HAP-1 (cell line): ENCODE data around the gene AGL.
A peak's percentile ranks its signal among the peaks of the same experiment; 100 is the strongest.
"Not testable (repeated sequence)": the region's sequence is repeated elsewhere in the genome, so short reads cannot be mapped to it uniquely, and the experiment has no call there.

ENCODE experiments used
- DNase-seq, 2 experiments: peaks; one replicate each; pipeline ENCODE4 v3.0.0-alpha.2; 2016 to 2020; ENCODE audit warnings: low spot score in 2 of 2
- H3K27me3 ChIP-seq: fragments of 250-450 bp; sonication (Bioruptor Pico); 2 replicates; pipeline ENCODE4 v1.5.1; 2020; ENCODE audit warnings: low read depth, mild to moderate bottlenecking, moderate library complexity
- H3K36me3 ChIP-seq: fragments of 250-450 bp; sonication (Bioruptor Pico); replicated peaks from 2 replicates; pipeline ENCODE4 v1.5.1; 2020; ENCODE audit warnings: mild to moderate bottlenecking
- H3K4me1 ChIP-seq: fragments of 250-450 bp; sonication (Bioruptor Pico); 2 replicates; pipeline ENCODE4 v1.5.1; 2020; ENCODE audit warnings: mild to moderate bottlenecking
- H3K4me3 ChIP-seq: fragments of 250-450 bp; sonication (Bioruptor Pico); 2 replicates; pipeline ENCODE4 v1.5.1; 2020; ENCODE audit warnings: mild to moderate bottlenecking, moderate library complexity
- H3K9me3 ChIP-seq: fragments of 250-450 bp; sonication (Bioruptor Pico); 2 replicates; pipeline ENCODE4 v1.5.1; 2020; ENCODE audit warnings: mild to moderate bottlenecking, moderate library complexity
- in situ Hi-C: fragments of 300-500 bp; cut with MboI; formaldehyde crosslinking; loops from 3 replicates; pipeline ENCODE4 v1.14.3; 2020; ENCODE audit warnings: low sequenced_read_pairs, inconsistent platforms, mixed read lengths

The AGL gene

DNA sequence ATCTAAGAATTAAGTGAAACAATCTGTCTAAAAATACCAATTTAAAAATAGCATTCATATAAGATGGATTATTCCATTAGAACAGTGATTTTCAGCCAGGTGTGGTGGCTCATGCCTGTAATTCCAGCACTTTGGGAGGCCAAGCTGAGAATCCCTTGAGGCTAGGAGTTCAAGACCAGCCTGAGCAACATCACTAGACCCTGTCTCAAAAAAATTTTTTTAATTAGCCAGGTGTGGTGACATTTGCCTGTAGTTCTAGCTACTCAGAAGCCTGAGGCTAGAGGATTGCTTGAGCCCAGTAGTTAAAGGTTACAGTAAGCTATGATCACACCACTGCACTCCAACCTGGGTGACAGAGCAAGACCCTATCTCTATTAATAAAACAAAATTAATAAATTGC is 84.6 kb downstream of the AGL start:
- in situ Hi-C loops: no loop called here
- Histone ChIP-seq H3K4me3 (no peak overlapping the region), H3K36me3 (no peaks in the 10 kb centered on the region), H3K4me1 (no peaks in the 10 kb centered on the region), H3K9me3 (no peaks in the 10 kb centered on the region), H3K27me3 (no peaks in the 10 kb centered on the region)
- no peak for DNase-seq

DNA sequence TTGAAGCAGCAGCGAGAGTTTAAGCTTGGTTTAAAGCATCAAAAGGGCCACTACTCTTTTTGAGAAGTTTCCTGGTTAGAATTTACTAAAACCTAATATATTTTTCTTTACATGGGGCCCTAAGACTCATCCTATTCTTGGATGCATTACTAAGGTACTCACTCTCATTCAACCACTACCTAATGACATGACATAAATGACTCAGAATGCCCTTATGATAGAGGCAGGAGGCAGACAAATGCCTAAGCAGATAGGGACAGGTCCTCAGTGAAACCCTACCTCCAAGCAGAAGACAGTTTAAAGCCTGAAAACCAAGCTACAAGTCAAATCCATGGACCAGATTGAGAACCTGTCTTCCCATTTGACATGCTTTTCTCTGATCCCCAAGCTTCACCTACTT is 85.4 kb downstream of the AGL start:
- in situ Hi-C loops: no loop called here
- Histone ChIP-seq H3K4me3 (no peak overlapping the region), H3K36me3 (no peaks in the 10 kb centered on the region), H3K9me3 (no peaks in the 10 kb centered on the region), H3K27me3 (no peaks in the 10 kb centered on the region), H3K4me1 (no peaks in the 10 kb centered on the region)
- no peak for DNase-seq

DNA sequence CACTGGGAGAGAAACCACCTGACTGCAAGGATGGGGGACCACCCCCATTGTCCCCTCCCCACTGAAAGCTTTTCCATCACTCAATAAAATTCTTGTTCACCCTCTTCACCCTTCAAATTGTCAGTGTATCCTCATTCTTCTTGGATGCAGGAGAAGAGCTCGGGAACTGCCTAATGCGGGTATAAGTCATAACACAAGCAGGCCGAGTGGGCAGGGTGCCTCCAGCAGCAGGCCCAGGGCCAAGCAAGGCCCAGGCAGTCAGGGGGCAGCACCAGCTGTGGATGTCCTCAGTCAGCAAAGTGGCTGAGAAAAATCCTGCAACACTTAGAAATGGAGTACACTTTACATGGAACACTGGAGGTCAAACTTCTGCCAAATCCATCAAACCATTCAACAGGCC is 85.9 kb downstream of the AGL start:
- H3K27me3 ChIP-seq: no peaks in the 10 kb centered on the region
- H3K4me3 ChIP-seq: no peak overlapping the region
- no peaks in the 10 kb centered on the region for H3K4me1 ChIP-seq
- H3K9me3 ChIP-seq: no peaks in the 10 kb centered on the region
- in situ Hi-C loops: no loop called here
- DNase-seq: no peak
- no peaks in the 10 kb centered on the region for H3K36me3 ChIP-seq

DNA sequence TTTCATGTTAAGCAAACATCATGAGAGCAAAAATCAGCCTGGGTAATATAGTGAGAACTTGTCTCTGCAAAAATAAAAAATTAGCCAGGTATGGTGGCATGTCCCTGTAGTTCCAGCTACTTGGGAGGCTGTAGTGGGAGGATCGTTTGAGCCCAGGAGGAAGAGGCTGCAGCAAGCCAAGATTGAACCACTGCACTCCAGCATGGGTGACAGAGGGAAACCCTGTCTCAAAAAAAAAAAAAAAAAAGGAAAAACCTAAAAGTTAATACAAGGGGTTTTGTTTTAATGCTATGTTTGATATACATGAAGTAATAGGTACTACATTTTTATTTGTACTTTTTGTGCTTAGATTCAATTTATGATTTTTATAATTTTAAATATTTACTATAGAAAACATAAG is 92.6 kb downstream of the AGL start:
- Histone ChIP-seq H3K27me3 (no peaks in the 10 kb centered on the region), H3K36me3 (no peaks in the 10 kb centered on the region), H3K9me3 (no peaks in the 10 kb centered on the region), H3K4me3 (no peak overlapping the region), H3K4me1 (peaks cover 6% of the 10 kb centered on the region)
- no peak for DNase-seq
- in situ Hi-C loops: no loop called here

DNA sequence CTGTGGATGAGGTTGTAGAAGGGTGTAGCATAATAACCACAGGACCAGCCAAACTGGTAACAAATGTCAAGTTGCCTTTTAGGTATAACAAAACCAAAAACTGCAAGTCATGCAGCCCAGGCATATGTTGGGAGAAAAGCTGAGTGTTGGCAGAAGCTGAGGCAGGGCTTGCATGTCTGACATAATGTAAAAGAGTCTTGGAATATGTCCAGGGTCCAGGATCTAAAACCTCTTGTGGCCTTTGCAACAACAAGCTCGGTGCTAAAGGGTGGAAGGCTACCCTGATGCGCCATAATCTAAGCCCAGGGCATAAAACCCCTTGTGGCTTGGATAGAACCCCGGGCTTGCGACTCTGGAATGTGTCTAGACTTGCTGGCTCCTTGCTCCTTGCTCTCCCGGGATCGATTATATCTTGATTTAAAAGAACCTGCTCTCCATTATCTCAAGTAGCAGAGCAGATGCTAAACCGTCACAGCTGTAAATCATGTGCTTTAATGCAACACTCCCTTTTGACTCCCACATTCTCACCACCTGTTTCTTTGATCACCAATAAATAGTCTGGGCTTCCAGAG is 93.1 kb downstream of the AGL start:
- H3K9me3 ChIP-seq: no peaks in the 10 kb centered on the region
- H3K27me3 ChIP-seq: no peaks in the 10 kb centered on the region
- H3K4me3 ChIP-seq: no peak overlapping the region
- DNase-seq: peak in 1 of 2 experiments; percentile 45
- peaks cover 6% of the 10 kb centered on the region for H3K4me1 ChIP-seq
- no peaks in the 10 kb centered on the region for H3K36me3 ChIP-seq
- in situ Hi-C loops: no loop called here

DNA sequence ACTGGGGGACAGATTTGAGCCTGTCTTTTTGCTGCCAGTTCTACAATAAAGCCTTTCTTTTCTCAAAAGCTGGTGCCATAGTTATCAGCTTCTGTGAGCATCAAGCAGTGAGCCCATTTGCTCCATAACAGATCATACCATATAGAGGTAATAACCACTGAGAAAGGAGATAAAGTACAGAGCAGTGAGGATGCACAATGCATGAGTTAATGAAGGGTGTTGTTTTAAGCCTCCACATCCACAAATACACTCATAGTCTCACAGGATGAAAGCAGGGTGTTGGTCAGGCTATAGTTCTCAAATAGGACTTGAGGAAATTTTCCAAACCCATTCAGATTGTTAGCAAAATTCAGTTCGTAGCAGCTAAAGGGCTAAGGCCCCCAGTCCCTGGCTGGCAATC is 94.0 kb downstream of the AGL start:
- no peak for DNase-seq
- no peak overlapping the region for H3K4me3 ChIP-seq
- peaks cover 6% of the 10 kb centered on the region for H3K4me1 ChIP-seq
- H3K27me3 ChIP-seq: no peaks in the 10 kb centered on the region
- no peaks in the 10 kb centered on the region for H3K9me3 ChIP-seq
- no peaks in the 10 kb centered on the region for H3K36me3 ChIP-seq
- in situ Hi-C loops: no loop called here

DNA sequence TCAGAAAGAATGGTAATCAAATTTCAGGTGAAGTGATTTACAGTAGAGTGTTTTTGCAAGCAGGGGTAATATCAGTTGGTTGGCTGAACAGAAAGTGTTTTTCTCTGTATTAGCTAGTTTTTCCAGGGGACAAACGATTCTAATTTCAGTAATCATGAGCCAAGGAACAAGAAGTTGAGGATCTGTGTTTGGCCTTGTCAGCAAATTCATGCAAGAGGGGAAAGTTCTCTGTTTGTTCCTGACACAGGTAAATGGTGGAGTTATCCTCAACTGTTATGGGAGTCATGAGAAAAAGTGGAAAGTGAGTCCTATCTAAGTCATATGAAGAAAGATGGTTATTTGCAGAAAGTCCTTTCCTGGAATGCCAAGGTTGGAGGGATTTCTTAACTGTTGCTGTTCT is 95.0 kb downstream of the AGL start:
- no peaks in the 10 kb centered on the region for H3K36me3 ChIP-seq
- no peak overlapping the region for H3K4me3 ChIP-seq
- no peaks in the 10 kb centered on the region for H3K27me3 ChIP-seq
- DNase-seq: no peak
- H3K9me3 ChIP-seq: no peaks in the 10 kb centered on the region
- peaks cover 6% of the 10 kb centered on the region for H3K4me1 ChIP-seq
- in situ Hi-C loops: no loop called here

DNA sequence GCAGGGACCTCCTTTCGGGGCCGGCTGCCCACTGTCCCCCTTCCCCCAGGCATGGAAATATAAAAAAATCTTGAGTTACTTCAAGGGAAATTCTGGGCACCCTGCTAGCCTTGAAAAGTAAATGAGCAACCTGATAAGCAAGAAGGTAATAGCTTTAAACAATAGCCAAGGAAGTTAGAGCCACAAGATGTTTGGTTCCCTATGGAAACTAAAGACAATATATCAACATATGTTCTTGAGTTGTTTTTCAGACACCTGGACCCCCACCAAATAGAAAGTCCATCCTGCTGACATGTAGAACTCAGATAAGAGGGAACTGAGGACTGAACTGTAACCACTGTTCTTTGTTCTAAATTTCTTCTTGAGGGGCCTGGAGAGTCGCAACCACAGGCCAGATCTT is 100.3 kb downstream of the AGL start:
- H3K4me3 ChIP-seq: no peak overlapping the region
- in situ Hi-C loops: no loop called here
- H3K36me3 ChIP-seq: no peaks in the 10 kb centered on the region
- no peaks in the 10 kb centered on the region for H3K4me1 ChIP-seq
- H3K9me3 ChIP-seq: no peaks in the 10 kb centered on the region
- DNase-seq: no peak
- H3K27me3 ChIP-seq: no peaks in the 10 kb centered on the region

DNA sequence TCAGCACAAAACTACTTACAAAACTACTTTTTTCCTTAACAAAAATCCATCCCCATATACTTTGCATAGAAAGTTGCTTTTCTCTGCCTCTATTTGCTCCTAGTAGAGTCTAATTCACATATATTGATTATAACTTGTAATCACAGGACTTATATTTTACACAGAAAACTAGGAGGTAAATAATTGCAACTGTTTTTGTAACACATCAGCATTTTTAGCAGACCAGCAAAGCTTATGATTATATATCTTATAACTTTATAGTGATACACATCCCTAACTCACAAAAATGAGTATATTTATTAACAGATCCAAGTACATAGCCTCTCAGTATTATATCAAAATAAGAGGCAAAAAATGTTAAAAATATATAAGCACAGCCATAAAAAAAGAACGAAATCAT is 102.4 kb downstream of the AGL start:
- no peak overlapping the region for H3K4me3 ChIP-seq

DNA sequence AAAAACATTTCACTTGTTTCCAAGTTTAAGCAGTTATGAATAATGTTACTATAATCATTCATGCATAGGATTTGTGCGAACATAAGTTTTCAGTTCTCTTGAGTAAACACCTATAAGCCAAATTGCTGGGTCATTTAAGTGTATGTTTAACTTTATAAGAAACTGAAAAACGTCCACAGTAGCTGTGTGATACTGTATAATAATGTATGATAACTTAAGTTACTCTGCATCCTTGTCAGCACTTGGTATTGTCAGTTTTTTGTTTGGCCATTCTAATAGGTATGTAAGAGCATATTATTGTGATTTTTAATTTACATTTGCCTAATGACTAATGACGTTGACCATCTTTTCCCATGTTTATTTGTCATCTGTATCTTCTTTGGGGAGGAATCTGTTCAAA is 105.2 kb downstream of the AGL start:
- Histone ChIP-seq H3K36me3 (no peaks in the 10 kb centered on the region), H3K4me3 (no peak overlapping the region), H3K27me3 (no peaks in the 10 kb centered on the region), H3K4me1 (peaks cover 10% of the 10 kb centered on the region), H3K9me3 (no peaks in the 10 kb centered on the region)
- DNase-seq: no peak
- in situ Hi-C loops: no loop called here

More for the DNA sequence above, 102.4 kb downstream of the AGL start:
- no peak for DNase-seq
- no peaks in the 10 kb centered on the region for H3K36me3 ChIP-seq
- peaks cover 10% of the 10 kb centered on the region for H3K4me1 ChIP-seq
- H3K9me3 ChIP-seq: no peaks in the 10 kb centered on the region
- H3K27me3 ChIP-seq: no peaks in the 10 kb centered on the region
- in situ Hi-C loops: no loop called here

DNA sequence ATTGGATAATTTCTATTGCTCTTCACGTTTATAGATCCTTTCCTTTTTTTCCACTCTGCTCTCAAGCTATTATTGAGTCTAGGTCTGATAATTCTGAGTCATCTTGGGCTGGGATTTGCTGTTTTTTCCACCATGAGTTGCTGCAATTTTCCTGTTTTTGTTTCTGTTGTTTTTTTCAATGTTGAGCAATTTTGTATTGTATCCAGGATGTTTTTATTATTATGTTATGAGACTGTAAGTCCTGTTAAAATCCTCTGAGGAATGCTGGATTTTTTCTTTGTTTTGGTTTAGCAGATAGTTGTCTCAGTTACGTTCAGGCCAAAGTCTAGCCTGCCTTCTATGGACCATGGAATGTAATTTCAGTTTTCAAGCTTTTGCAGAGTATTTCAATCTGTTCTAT is 106.6 kb downstream of the AGL start:
- DNase-seq: peak in 1 of 2 experiments; percentile 58
- Histone ChIP-seq H3K4me3 (no peak overlapping the region), H3K9me3 (no peaks in the 10 kb centered on the region), H3K4me1 (peaks cover 10% of the 10 kb centered on the region), H3K36me3 (no peaks in the 10 kb centered on the region), H3K27me3 (no peaks in the 10 kb centered on the region)
- in situ Hi-C loops: no loop called here

DNA sequence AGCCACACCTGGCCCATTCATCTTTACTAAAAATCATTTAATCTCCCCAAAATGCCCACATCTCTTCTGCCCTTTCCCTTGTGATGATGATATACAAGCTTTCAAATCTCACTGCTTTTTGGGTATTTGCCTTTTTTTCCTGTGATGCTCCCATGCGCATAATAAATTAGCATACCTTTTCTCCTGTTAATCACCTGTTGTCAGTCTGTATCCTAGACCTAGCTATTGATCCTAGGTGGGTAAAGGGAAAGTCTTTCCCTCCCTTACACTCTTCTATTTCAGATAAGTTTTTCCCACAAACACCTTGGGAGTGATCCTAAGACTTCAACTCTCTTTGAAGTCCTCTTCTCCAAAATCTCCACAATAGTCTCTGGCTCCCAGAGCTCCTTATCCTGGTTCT is 107.7 kb downstream of the AGL start:
- no peak for DNase-seq
- Histone ChIP-seq H3K36me3 (no peaks in the 10 kb centered on the region), H3K4me1 (peaks cover 10% of the 10 kb centered on the region), H3K27me3 (no peaks in the 10 kb centered on the region), H3K4me3 (no peak overlapping the region), H3K9me3 (no peaks in the 10 kb centered on the region)
- in situ Hi-C loops: no loop called here

DNA sequence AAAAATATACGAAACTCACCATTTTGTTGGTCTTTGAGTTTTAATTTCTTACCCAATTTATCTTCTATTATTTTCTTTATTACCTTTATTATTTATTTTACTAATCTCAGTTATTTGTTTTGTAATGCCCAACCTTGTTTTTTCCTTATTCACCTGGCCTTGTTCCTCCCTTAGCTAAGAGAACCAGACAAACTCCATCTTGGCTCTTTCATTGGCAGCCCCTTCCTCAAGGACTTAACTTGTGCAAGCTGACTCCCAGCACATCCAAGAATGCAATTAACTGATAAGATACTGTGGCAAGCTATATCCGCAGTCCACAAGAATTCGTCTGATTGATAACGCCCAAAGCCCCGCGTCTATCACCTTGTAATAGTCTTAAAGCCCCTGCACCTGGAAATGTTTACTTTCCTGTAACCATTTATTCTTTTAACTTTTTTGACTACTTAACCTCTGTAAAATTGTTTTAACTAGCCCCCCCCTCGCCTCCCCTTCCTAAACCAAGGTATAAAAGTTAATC is 109.1 kb downstream of the AGL start:
- H3K9me3 ChIP-seq, H3K27me3 ChIP-seq, H3K36me3 ChIP-seq, DNase-seq, in situ Hi-C loops, H3K4me3 ChIP-seq: not testable (repeated sequence)
- peaks cover 10% of the 10 kb centered on the region for H3K4me1 ChIP-seq

DNA sequence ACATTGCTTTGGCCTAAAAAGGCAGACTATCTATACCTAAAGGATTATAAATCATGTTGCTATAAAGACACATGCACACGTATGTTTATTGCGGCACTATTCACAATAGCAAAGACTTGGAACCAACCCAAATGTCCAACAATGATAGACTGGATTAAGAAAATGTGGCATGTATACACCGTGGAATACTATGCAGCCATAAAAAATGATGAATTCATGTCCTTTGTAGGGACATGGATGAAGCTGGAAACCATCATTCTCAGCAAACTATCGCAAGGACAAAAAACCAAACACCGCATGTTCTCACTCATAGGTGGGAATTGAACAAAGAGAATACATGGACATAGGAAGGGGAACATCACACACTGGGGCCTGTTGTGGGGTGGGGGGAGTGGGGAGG is 110.1 kb downstream of the AGL start:
- H3K27me3 ChIP-seq, DNase-seq, H3K9me3 ChIP-seq, in situ Hi-C loops, H3K36me3 ChIP-seq, H3K4me3 ChIP-seq: not testable (repeated sequence)
- H3K4me1 ChIP-seq: peaks cover 10% of the 10 kb centered on the region
